ENCODE data around the gene RREB1.

RREB1 gene

DNA sequence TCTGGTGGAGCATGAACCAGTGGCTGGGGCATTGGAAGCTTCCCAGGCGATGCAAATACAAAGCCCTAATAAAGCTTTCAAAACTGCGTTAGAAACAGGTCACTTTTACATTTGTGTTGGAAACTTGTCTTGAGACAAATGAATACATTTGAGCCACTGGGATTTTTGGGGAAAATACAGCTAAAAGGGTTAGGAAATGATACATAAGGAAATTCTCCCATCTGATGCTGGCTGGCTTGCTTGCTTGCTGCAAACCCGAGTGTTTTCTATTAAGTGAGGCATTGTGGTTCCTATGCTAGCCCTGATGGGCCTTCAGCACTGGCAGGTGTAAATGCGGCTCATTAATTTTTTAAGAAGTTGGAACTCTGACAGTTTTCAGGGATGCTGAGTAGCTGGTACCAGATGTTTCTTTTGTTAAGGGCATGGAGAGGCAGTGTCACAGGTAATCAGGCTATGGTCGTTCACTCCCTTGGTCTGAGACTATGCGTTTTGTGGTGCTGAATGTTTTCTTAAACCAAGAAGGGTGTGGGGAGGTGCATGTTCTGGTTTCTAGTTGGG lies 35.2 kb downstream of the RREB1 start:
- ChIA-PET CTCF (interaction anchor here (0.9 to 1.3 kb wide), 4 partner anchors 14 to 101 kb away, joined by 3 to 5 read pairs (median 3); no protein-coding TSS in a partner anchor), POLR2A (no interaction called here)
- no peak for DNase-seq (ENCODE audit: low read depth, low spot score)
- H3K4me3 ChIP-seq (ENCODE audit: low read depth, low read length), result no peak overlapping the region
- TF ChIP-seq, protein P1, sequence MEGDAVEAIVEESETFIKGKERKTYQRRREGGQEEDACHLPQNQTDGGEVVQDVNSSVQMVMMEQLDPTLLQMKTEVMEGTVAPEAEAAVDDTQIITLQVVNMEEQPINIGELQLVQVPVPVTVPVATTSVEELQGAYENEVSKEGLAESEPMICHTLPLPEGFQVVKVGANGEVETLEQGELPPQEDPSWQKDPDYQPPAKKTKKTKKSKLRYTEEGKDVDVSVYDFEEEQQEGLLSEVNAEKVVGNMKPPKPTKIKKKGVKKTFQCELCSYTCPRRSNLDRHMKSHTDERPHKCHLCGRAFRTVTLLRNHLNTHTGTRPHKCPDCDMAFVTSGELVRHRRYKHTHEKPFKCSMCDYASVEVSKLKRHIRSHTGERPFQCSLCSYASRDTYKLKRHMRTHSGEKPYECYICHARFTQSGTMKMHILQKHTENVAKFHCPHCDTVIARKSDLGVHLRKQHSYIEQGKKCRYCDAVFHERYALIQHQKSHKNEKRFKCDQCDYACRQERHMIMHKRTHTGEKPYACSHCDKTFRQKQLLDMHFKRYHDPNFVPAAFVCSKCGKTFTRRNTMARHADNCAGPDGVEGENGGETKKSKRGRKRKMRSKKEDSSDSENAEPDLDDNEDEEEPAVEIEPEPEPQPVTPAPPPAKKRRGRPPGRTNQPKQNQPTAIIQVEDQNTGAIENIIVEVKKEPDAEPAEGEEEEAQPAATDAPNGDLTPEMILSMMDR (IDR thresholded peaks at IDR 0.05; ENCODE audit: insufficient read depth, low read length, missing control alignments), result no peak

- DNase-seq (ENCODE audit: low read depth, low spot score), result no peak
- ChIA-PET CTCF (interaction anchor here (0.9 to 1.6 kb wide), 5 partner anchors 8 to 100 kb away, joined by 3 to 5 read pairs (median 3); no protein-coding TSS in a partner anchor), POLR2A (no interaction called here)
- H3K4me3 ChIP-seq (ENCODE audit: low read depth, low read length), result no peak overlapping the region
- TF ChIP-seq, protein P1 (IDR thresholded peaks at IDR 0.05; ENCODE audit: insufficient read depth, low read length, missing control alignments), result peak; percentile 19
Measured at GRCh38 chr6:7143476-7143974, 35.8 kb downstream of the RREB1 start.

GRCh38 chr6:7144872-7145584 lies 37.3 kb downstream of the RREB1 start:
- ChIA-PET CTCF (interaction anchor here (0.8 to 1.6 kb wide), 6 partner anchors 9 to 448 kb away, joined by 3 to 5 read pairs (median 3); no protein-coding TSS in a partner anchor), POLR2A (no interaction called here)
- H3K4me3 ChIP-seq (ENCODE audit: low read depth, low read length), result no peak overlapping the region
- TF ChIP-seq, protein P1 (IDR thresholded peaks at IDR 0.05; ENCODE audit: insufficient read depth, low read length, missing control alignments), result no peak
- no peak for DNase-seq (ENCODE audit: low read depth, low spot score)

DNA sequence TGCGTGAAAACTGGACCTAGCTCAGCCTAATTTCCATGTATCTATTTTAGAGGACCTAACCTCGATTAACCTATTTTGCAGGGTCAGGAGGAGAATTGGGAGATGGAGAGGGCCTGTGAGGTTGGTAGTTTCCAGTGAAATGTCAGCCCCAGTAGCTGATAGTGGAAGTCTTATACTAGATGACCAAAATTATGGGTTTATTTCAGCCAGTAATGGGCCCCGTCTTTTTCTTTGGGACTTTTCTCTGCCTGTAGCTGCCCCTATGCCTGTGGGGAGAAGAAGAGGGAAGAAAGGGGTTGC lies 37.8 kb downstream of the RREB1 start:
- no peak for DNase-seq (ENCODE audit: low read depth, low spot score)
- ChIA-PET POLR2A (no interaction called here), CTCF (interaction anchor here (1.3 to 1.6 kb wide), 3 partner anchors 20 to 449 kb away, joined by 3 to 5 read pairs (median 3); no protein-coding TSS in a partner anchor)
- TF ChIP-seq, protein P1 (IDR thresholded peaks at IDR 0.05; ENCODE audit: insufficient read depth, low read length, missing control alignments), result no peak
- H3K4me3 ChIP-seq (ENCODE audit: low read depth, low read length), result no peak overlapping the region

DNA sequence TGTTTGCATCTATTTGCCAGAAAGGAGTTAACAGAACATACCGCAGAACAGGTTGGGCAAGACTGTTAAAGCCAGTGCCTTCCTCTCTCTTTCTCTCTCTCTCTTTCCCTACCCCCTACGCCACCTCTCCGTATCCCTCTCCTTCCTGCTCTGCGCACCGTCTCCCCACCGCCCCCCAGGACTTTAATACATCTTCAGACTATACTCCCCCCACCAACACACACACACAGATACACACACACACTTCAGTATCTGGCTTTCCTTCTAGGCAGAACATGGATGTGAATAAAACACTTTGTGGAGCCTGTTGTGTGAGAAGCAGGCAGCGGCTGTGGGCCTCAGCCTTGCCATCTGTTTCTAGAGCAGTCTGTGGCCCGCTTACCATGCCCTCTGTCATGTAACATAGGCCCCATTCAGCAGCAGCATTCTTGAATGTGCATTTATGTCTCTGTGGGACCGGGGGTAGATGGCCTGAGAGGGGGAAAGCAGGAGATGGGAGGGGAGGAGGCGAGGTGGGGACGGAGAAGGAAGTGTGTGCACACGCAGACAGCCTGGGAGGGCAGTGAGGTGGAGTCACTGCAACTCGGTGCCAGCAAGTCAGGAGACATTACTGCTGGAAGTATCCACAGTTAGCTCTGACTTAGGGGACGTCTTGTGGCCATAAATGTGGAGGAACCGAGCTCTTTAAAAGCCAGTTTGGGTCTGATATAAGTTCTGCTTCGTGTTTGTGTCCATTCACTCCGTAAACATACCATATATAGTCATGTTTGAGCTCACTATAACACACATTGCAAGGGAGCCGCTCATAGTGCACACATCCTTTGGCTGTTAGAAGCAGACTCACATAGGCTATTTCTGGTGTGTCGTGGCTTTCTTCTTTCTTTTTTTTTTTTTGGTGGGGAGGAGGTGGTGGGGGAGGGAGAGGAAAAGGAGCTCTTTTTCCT lies 38.4 kb downstream of the RREB1 start:
- peak; percentile 38 for DNase-seq (ENCODE audit: low read depth, low spot score)

More for the DNA sequence above, 38.4 kb downstream of the RREB1 start:
- H3K4me3 ChIP-seq (ENCODE audit: low read depth, low read length), result peak overlapping the region; percentile 7; the same call in 1 of the 2 replicates
- TF ChIP-seq, protein P1 (IDR thresholded peaks at IDR 0.05; ENCODE audit: insufficient read depth, low read length, missing control alignments), result no peak
- POLR2A ChIA-PET, result interaction anchor here (0.6 to 2.2 kb wide), 6 partner anchors 10 to 295 kb away, joined by 3 to 17 read pairs (median 4); partner anchors contain the start of gene RREB1
- CTCF ChIA-PET, result interaction anchor here (0.6 to 1.9 kb wide), 5 partner anchors 10 to 97 kb away, joined by 3 to 11 read pairs (median 3); no protein-coding TSS in a partner anchor

Measured in AG04449 (cell line).